B cell (primary cell): Measurements from ENCODE around the gene EFNA3. TPM values are rescaled to one million over a fixed set of nuclear protein-coding genes. Genes with fewer than 3 reads are reported as not detected.
A peak's percentile ranks its signal among the peaks of the same experiment; 100 is the strongest.

Source experiments
- ATAC-seq: fragments of 200-7000 bp; cut with Tn5 transposase; one replicate; pipeline ENCODE4 v1.10.0; 2021; ENCODE audit warnings: low read depth, mild to moderate bottlenecking, moderate number of reproducible peaks, moderate library complexity
- CTCF ChIA-PET: fragments of 350-600 bp; sonication (Branson Sonifier 250); formaldehyde crosslinking; loops from one replicate; lab custom pipeline; 2021; ENCODE audit warnings: antibody characterized with exemption, inconsistent platforms; lab: Charles Lee
- POLR2A ChIA-PET: fragments of 350-600 bp; sonication (Branson Sonifier 250); formaldehyde crosslinking; loops from one replicate; lab custom pipeline; 2021; ENCODE audit warnings: antibody characterized with exemption; lab: Charles Lee
- DNase-seq: peaks from one replicate; pipeline ENCODE4 v3.0.0; 2013
- H2AFZ ChIP-seq: 2 replicates; pipeline ENCODE4 v1.6.1; 2012; ENCODE audit warnings: mild to moderate bottlenecking, low read depth, low read length; ENCODE audit not compliant: insufficient read depth, poor library complexity, severe bottlenecking
- H3K27ac ChIP-seq, 2 donors: 1 replicate in 1 of 2; 2 replicates in 1 of 2; pipeline ENCODE4 v1.5.1; 2012 to 2013; ENCODE audit warnings: low read length in 2 of 2, mild to moderate bottlenecking in 2 of 2, moderate library complexity in 1 of 2
- H3K27me3 ChIP-seq, 4 experiments: fragments of 200-600 bp in 1 of 4; sonication (generic) in 1 of 4; replicated peaks in 1 of 4; 1 replicate in 2 of 4; 2 replicates in 2 of 4; pipeline versions ENCODE4 v1.6.1 to v1.7.0; 2013 to 2016; ENCODE audit warnings: low read length in 3 of 4, mild to moderate bottlenecking in 2 of 4, mixed read lengths in 1 of 4, moderate library complexity in 1 of 4; ENCODE audit not compliant: insufficient read depth in 4 of 4, control insufficient read depth in 3 of 4; ENCODE audit errors: control extremely low read depth in 1 of 4
- H3K36me3 ChIP-seq, 2 experiments: replicated peaks in 1 of 2; 1 replicate in 1 of 2; 2 replicates in 1 of 2; pipeline versions ENCODE4 v1.6.1 to v1.7.1; 2013; ENCODE audit warnings: low read length in 1 of 2; ENCODE audit not compliant: insufficient read depth in 2 of 2, control insufficient read depth in 1 of 2; ENCODE audit errors: control extremely low read depth in 1 of 2, extremely low read depth in 1 of 2
- H3K4me1 ChIP-seq, 2 donors: fragments of 200-600 bp in 1 of 2; sonication (generic) in 1 of 2; 1 replicate in 1 of 2; 2 replicates in 1 of 2; pipeline versions ENCODE4 v1.5.1 to v1.6.1; 2013 to 2017; ENCODE audit warnings: low read length in 2 of 2; ENCODE audit not compliant: control insufficient read depth in 2 of 2, insufficient read depth in 2 of 2
- H3K4me2 ChIP-seq: replicated peaks from 2 replicates; pipeline ENCODE3; 2012; ENCODE audit warnings: mild to moderate bottlenecking, low read depth, low read length; ENCODE audit not compliant: poor library complexity, severe bottlenecking
- H3K4me3 ChIP-seq, 5 experiments: fragments of 200-600 bp in 1 of 5; sonication (generic) in 1 of 5; 1 replicate in 3 of 5; 2 replicates in 2 of 5; pipeline versions ENCODE4 v1.5.1 to v1.7.0; 2011 to 2016; ENCODE audit warnings: low read length in 4 of 5, mild to moderate bottlenecking in 4 of 5, low read depth in 2 of 5, control low read depth in 1 of 5, moderate library complexity in 1 of 5; ENCODE audit not compliant: insufficient read depth in 1 of 5; ENCODE audit errors: control extremely low read depth in 1 of 5, extremely low read depth in 1 of 5
- H3K79me2 ChIP-seq: fragments of 200-600 bp; sonication (generic); one replicate; pipeline ENCODE4 v1.6.0; 2016; ENCODE audit warnings: low read length; ENCODE audit not compliant: control insufficient read depth, insufficient read depth
- H3K9ac ChIP-seq: fragments of 200-600 bp; sonication (generic); 2 replicates; pipeline ENCODE4 v1.6.1; 2017; ENCODE audit warnings: mild to moderate bottlenecking, low read length, moderate library complexity
- H3K9me3 ChIP-seq, 3 donors: one replicate each; pipeline versions ENCODE4 v1.6.1 to v1.7.1; 2013; ENCODE audit warnings: low read length in 2 of 3; ENCODE audit not compliant: control insufficient read depth in 2 of 3, insufficient read depth in 1 of 3; ENCODE audit errors: control extremely low read depth in 1 of 3
- H4K20me1 ChIP-seq: 2 replicates; pipeline ENCODE4 v1.6.0; 2012; ENCODE audit warnings: mild to moderate bottlenecking, low read length; ENCODE audit not compliant: insufficient read depth, control insufficient read depth, poor library complexity, severe bottlenecking
- H3K27ac Mint-ChIP-seq: one replicate; pipeline ENCODE4 v1.8.0; 2021; ENCODE audit warnings: mixed read lengths
- H3K27me3 Mint-ChIP-seq: one replicate; pipeline ENCODE4 v1.8.0; 2021; ENCODE audit warnings: mixed read lengths
- H3K4me1 Mint-ChIP-seq: one replicate; pipeline ENCODE4 v1.8.0; 2021; ENCODE audit warnings: mixed read lengths
- H3K4me3 Mint-ChIP-seq: one replicate; pipeline ENCODE4 v1.8.0; 2021; ENCODE audit warnings: mixed read lengths
- H3K9me3 Mint-ChIP-seq: one replicate; pipeline ENCODE4 v1.8.0; 2022; ENCODE audit warnings: mixed read lengths; ENCODE audit not compliant: insufficient read depth
- EZH2 ChIP-seq: IDR thresholded peaks from 2 replicates; pipeline ENCODE4 v1.6.1; 2012; ENCODE audit warnings: borderline replicate concordance, low read depth, mild to moderate bottlenecking, moderate library complexity, low read length; ENCODE audit not compliant: insufficient read depth, poor library complexity, severe bottlenecking
- WGBS: methylation state at CpG from one replicate; pipeline ENCODE4 v1.1.5; 2013; ENCODE audit warnings: missing lambda C conversion rate; ENCODE audit not compliant: insufficient coverage; 5-methylcytosine and 5-hydroxymethylcytosine counted together
- intact Hi-C: fragments of 100-400 bp; cut with micrococcal nuclease; formaldehyde crosslinking; loops from one replicate; pipeline ENCODE4 v1.10.0; 2022
- polyA plus RNA-seq: library from polyadenylated mRNA; depleted of rRNA; stranded (reverse); fragments of >200 nt; gene quantifications from 2 replicates; pipeline ENCODE4 v1.2.3, GENCODE V29; 2012
- total RNA-seq, 2 donors: library from RNA; stranded (reverse); fragments of 120-200 nt in 1 of 2; gene quantifications; 1 replicate in 1 of 2; 2 replicates in 1 of 2; pipeline versions ENCODE4 v1.2.3 to v1.2.4, GENCODE V29; 2013 to 2022
- TF ChIP-seq, protein P1 (sequence below): fragments of 200-600 bp; IDR thresholded peaks from one replicate; pipeline ENCODE4 v1.8.0; 2022; ENCODE audit warnings: antibody characterized with exemption, mild to moderate bottlenecking

EFNA3 gene
- total and polyA plus RNA-seq, 2 donors (not counting 1 experiment from before 2014, with no cell fraction given): 1.6 to 3.2 TPM

DNA sequence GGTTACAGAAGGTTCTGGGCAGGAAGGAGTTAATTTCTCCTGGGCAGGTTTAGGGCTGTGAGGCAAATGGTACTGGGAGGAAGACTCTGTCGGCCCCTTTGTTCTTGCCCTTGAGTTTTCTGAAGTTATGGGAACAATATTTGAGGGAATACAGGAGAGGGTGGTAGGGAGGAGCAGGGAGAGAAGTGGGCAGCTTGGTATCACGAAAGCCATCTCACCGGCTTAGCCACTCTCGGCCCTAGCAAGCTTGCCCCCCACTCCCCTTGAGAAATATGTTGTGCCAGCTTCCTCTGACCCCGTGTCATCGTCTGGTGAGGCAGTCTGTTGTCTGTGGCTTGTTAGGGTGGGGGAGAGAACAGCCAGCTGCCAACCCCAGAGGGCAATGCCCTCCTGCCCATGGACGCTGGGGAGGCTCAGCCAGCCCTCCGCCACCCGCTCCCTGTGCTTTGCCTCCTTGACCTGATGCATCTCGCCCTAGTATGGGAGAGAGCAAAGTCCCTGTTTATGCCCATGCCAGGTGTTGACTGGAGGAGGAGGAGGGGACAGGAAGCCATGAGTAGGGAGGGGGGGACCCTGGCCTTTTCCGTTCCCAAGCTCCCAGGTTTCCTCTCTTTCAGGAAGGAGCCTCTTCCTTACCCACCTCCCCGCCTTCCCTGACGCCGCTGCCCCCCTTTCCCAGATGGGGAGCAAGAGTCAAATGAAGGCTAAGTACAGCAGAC lies 50.3 kb downstream of the EFNA3 start:
- peak overlapping the region; percentile 98 for H3K4me2 ChIP-seq
- DNase-seq (peak; percentile 31), ATAC-seq (no peak)
- H3K27ac ChIP-seq: no peak overlapping the region
- H3K9me3 Mint-ChIP-seq: no peaks in the 10 kb centered on the region
- peak overlapping the region; percentile 79 for H3K4me3 Mint-ChIP-seq
- H3K79me2 ChIP-seq: no peaks in the 10 kb centered on the region
- 1% methylated on average over 13 of the region's 14 CpGs for WGBS
- ChIA-PET CTCF (interaction anchor here (0.7 to 3.2 kb wide), 8 partner anchors 24 to 46 kb away, joined by 3 to 15 read pairs (median 4); partner anchors contain the start of gene KRTCAP2), POLR2A (interaction anchor here (0.5 kb wide), 1 partner anchor 14 kb away, joined by 3 read pairs; no protein-coding TSS in a partner anchor)
- H3K27me3 Mint-ChIP-seq: peaks cover 44% of the 10 kb centered on the region
- H3K36me3 ChIP-seq: no peaks in the 10 kb centered on the region
- peaks cover 0 to 54% (median 27%) of the 10 kb centered on the region in 4 experiments for H3K27me3 ChIP-seq
- H3K4me1 Mint-ChIP-seq: peaks cover 34% of the 10 kb centered on the region
- no peak for TF ChIP-seq EZH2
- TF ChIP-seq, protein P1, sequence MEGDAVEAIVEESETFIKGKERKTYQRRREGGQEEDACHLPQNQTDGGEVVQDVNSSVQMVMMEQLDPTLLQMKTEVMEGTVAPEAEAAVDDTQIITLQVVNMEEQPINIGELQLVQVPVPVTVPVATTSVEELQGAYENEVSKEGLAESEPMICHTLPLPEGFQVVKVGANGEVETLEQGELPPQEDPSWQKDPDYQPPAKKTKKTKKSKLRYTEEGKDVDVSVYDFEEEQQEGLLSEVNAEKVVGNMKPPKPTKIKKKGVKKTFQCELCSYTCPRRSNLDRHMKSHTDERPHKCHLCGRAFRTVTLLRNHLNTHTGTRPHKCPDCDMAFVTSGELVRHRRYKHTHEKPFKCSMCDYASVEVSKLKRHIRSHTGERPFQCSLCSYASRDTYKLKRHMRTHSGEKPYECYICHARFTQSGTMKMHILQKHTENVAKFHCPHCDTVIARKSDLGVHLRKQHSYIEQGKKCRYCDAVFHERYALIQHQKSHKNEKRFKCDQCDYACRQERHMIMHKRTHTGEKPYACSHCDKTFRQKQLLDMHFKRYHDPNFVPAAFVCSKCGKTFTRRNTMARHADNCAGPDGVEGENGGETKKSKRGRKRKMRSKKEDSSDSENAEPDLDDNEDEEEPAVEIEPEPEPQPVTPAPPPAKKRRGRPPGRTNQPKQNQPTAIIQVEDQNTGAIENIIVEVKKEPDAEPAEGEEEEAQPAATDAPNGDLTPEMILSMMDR: no peak
- H2AFZ ChIP-seq: no peak overlapping the region
- H3K9ac ChIP-seq: no peak overlapping the region
- H3K4me3 ChIP-seq: peak overlapping the region in 1 of 5 experiments; percentile 48
- peaks cover 8% of the 10 kb centered on the region for H4K20me1 ChIP-seq
- peaks cover 34 to 36% of the 10 kb centered on the region in 2 donors for H3K4me1 ChIP-seq
- H3K27ac Mint-ChIP-seq: no peak overlapping the region
- intact Hi-C loops: loop anchor here (5.0 kb wide), 2 partner anchors 37 to 38 kb away; no protein-coding TSS in a partner anchor
- peaks cover 0 to 7% (median 0%) of the 10 kb centered on the region in 3 donors for H3K9me3 ChIP-seq
